Pons (tissue), 1 donor: Measurements from ENCODE around the gene NKD1.
"Not testable (repeated sequence)": the region's sequence is repeated elsewhere in the genome, so short reads cannot be mapped to it uniquely, and the experiment has no call there.

ENCODE experiments used
- DNase-seq: peaks from one replicate; pipeline ENCODE4 v3.0.0-alpha.2; 2016; ENCODE audit warnings: low spot score

NKD1 gene, protein sequence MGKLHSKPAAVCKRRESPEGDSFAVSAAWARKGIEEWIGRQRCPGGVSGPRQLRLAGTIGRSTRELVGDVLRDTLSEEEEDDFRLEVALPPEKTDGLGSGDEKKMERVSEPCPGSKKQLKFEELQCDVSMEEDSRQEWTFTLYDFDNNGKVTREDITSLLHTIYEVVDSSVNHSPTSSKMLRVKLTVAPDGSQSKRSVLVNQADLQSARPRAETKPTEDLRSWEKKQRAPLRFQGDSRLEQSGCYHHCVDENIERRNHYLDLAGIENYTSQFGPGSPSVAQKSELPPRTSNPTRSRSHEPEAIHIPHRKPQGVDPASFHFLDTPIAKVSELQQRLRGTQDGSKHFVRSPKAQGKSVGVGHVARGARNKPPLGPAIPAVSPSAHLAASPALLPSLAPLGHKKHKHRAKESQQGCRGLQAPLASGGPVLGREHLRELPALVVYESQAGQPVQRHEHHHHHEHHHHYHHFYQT

GRCh38 chr16:50548125-50548908 is at the start of gene NKD1:
TSS of gene NKD1 (plus strand) at chr16:50548396. CDS start at chr16:50548554, 158 bp downstream.
- DNase-seq: peak; percentile 68

- no peak for DNase-seq
These were observed 49.6 kb upstream of the NKD1 start for GRCh38 chr16:50498431-50499155.

GRCh38 chr16:50499254-50499653 is 48.9 kb upstream of the NKD1 start:
- DNase-seq: no peak

DNA sequence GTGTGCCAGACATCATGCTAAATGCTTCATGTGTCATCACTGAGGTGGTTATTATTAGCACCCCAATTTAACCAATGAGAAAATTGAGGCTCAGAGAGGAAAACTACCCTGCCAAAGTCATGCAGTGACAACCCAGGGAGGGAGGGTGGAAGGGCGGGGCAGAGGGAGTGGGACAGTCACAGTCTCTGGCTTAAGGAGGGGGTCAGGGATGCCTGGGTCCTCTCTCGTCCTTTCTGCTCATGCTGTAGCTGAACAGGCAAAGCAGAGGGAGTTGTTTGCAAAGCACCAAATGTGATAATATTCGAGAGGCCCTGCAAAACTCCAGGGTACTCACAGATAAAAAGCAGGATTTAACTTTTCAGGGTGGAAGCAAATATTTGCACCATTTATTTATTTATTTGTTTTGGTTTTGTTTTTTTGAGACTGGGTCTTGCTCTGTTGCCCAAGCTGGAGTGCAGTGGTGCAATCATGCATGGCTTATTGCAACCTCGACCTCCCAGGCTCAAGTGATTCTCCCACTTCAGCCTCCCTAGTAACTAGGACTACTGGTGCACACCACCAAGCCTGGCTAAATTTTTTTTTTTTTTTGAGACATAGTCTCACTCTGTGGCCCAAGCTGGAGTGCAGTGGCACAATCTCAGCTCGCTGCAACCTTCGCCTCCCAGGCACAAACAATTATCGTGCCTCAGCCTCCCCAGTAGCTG is 47.9 kb upstream of the NKD1 start:
- no peak for DNase-seq

GRCh38 chr16:50501251-50501650 is 46.9 kb upstream of the NKD1 start:
- no peak for DNase-seq

- no peak for DNase-seq
These were observed 46.1 kb upstream of the NKD1 start for GRCh38 chr16:50501986-50502615.

GRCh38 chr16:50502616-50503011 is 45.6 kb upstream of the NKD1 start:
- no peak for DNase-seq

DNA sequence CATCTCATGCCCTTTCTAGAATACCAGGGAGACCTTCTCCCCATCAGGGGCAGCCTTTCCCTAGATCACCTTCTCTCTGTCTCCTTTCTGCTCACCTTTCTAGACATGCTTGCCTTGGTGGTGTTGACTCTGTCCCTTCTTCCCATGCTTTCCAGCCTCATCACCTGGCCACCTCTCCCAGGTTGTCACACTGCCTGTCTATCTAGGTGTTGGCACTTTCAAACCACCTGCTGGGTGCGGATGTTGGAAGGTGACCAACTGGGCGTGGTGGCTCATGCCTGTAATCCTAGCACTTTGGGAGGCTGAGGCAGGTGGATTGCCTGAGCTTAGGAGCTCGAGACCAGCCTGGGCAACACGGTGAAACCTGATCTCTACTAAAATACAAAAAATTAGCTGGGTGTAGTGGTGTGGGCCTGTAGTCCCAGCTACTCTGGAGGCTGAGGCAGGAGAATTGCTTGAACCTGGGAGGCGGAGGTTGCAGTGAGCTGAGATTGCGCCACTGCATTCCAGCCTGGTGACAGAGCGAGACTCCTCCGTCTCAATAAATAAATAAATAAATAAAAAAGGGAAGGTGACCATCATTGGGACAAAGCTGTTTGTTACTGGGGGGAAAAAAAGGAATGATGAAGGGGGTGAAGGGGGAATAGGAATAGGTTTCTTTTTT is 44.2 kb upstream of the NKD1 start:
- not testable (repeated sequence) for DNase-seq

GRCh38 chr16:50505115-50505514 is 43.1 kb upstream of the NKD1 start:
- DNase-seq: no peak

DNA sequence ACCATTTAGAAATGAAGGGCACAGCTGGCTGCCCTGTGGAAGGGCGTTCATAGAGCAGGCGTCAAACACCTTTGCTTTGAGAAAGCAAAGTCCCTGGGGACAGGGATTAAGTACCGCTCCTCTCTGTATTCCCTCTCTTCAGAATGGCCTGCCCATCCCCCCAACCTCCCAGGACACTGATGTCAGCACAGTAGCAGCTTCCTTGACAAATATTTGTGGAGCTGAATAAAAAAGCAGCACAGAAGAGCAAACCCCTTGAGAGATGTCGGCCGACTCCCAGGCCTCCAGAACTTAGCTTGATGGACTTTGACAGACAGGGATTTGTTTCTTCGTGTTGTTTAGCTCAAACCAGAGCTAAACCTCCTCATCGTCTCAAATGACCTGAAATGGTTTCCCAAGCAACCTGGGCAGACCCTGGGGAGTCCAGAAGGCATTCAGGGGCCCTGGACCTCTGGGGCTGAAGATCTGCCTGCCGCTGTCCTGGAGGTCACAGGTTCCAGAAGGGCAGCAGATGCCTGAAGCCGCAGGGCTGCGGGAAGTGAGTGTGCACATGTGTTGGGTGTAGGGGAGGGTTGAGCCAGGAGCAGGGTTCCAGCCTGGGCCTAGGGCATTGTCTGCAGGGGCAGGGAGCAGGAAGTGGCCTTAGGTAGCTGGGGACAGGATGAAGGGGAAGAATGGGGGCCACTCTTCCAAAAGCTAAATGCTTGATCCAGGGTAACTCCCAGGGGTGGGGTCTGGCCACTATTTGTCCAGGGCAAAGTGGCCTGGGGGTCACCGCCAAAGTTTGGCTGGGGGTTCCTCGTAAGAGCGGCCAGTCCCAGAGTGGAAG is 42.3 kb upstream of the NKD1 start:
- DNase-seq: no peak

- no peak for DNase-seq
These were observed 41.7 kb upstream of the NKD1 start for GRCh38 chr16:50506543-50506937.

DNA sequence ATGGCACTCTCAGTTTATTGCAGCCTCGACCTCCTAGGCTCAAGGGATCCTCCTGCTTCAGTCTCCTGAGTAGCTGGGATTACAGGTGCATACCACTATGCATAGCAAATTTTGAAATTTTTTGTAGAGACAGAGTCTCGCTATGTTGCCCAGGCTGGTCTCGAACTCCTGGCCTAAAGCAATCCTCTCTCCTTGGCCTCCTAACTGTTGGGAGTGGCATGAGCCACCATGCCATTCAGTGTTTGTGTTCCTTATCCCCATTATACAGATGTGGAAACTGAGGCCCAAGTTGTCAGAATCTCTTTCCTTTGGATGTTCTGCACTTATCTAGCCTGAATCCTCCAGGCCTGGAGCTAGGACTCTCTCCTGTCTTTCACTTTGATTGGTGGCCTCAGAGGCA is 40.8 kb upstream of the NKD1 start:
- DNase-seq: no peak

- DNase-seq: no peak
These were observed 38.5 kb upstream of the NKD1 start for GRCh38 chr16:50509521-50510341.

DNA sequence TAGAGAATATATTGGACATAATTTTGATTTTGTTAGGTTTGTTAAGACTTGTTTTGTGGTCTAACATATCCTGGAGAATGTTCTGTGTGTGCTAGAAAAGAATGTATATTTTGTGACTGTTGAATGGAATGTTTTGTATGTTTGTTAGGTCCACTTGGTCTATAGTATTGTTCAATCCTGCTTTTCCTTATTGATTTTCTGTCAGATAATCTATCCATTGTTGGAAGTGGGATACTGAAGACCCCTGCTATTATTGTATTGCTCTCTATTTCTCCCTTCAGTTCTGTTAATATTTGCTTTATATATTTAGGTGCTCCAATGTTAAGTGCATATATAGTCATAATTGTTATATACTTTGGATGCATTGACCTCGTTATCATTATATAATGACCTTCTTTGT is 33.0 kb upstream of the NKD1 start:
- no peak for DNase-seq

DNA sequence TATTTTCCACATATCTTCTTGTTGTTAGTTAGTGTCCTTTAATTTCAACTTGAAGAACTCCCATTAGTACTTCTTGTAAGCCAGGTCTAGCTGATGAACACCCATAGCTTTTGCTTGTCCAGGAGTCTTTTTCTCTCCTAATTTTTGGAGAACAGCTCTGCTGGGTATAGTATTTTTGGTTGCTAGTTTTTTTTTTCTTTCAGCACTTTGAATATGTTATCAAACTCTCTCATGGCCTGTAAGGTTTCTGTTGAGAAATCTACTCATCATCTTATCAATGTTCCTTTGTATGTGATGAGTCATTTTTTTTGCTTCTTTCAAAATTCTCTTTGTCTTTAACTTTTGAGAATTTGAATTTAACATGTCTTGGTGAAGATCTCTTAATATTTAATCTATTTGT is 31.8 kb upstream of the NKD1 start:
- no peak for DNase-seq

DNA sequence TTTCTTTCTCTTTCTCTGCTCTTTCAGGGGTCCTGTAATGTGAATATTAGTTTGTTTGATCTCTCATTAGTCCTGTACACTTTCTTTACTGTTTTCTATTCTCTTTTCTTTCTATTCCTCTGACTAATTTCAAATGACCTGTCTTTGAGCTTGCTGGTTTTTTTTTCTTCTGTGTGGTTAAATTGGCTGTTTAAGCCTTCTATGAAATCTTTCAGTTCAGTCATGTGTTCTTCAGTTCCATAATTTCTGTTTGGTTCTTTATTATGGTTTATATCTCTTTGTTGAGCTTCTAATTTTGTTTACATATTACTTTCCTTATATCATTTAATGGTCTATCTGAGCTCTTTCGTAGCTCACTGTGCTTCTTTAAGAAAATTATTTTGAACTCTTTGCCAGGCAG is 31.3 kb upstream of the NKD1 start:
- DNase-seq: no peak

- no peak for DNase-seq
These were observed 30.5 kb upstream of the NKD1 start for GRCh38 chr16:50517450-50518252.

DNA sequence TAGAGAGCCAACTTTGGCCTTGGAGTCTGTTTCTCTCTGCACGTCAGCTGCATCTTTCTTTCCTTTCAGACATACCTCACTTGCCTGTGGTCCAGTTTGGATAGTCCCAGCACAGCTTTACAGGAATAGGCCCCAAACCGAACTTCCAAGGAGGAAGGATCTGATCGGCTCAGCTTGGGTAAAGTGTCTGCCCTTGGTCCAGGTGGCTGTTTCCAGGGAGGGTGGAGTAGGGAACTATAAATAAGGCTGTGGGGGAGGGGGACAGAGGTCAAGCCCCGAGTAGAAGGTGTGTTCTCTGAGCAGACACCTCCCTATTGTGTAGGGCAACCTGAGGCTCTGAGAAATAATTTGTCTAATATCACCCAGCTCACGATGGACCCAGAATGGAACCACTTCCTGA is 29.2 kb upstream of the NKD1 start:
- no peak for DNase-seq
